Medulla oblongata (tissue), 1 donor: ENCODE data around the gene KIAA0586.
"Not testable (repeated sequence)": the region's sequence is repeated elsewhere in the genome, so short reads cannot be mapped to it uniquely, and the experiment has no call there.

Experiments used
- DNase-seq: peaks from one replicate; pipeline ENCODE4 v3.0.0-alpha.2; 2015; ENCODE audit errors: extremely low spot score

KIAA0586 gene

GRCh38 chr14:58547649-58548048 is 120.1 kb downstream of the KIAA0586 start:
- no peak for DNase-seq

GRCh38 chr14:58549105-58549757 is 121.7 kb downstream of the KIAA0586 start:
- no peak for DNase-seq

GRCh38 chr14:58553959-58554358 is 126.4 kb downstream of the KIAA0586 start:
- no peak for DNase-seq

GRCh38 chr14:58555647-58556046 is 128.1 kb downstream of the KIAA0586 start:
- DNase-seq, result no peak

- DNase-seq, result no peak
Measured at GRCh38 chr14:58557242-58557641, 129.7 kb downstream of the KIAA0586 start.

- no peak for DNase-seq
Measured at GRCh38 chr14:58560208-58560607, 132.7 kb downstream of the KIAA0586 start.

- no peak for DNase-seq
Measured at GRCh38 chr14:58562141-58562540, 134.6 kb downstream of the KIAA0586 start.

GRCh38 chr14:58563978-58564377 is 136.5 kb downstream of the KIAA0586 start:
- DNase-seq, result no peak

GRCh38 chr14:58565832-58566231 is 138.3 kb downstream of the KIAA0586 start:
- no peak for DNase-seq

GRCh38 chr14:58566979-58567378 is 139.5 kb downstream of the KIAA0586 start:
- peak; percentile 13 for DNase-seq

- no peak for DNase-seq
Measured at GRCh38 chr14:58568322-58568721, 140.8 kb downstream of the KIAA0586 start.

- DNase-seq, result no peak
Measured at GRCh38 chr14:58571256-58571655, 143.7 kb downstream of the KIAA0586 start.

GRCh38 chr14:58571769-58572472 is 144.4 kb downstream of the KIAA0586 start:
- no peak for DNase-seq

- DNase-seq, result no peak
Measured at GRCh38 chr14:58572473-58572853, 144.9 kb downstream of the KIAA0586 start.

GRCh38 chr14:58572863-58573262 is 145.3 kb downstream of the KIAA0586 start:
- no peak for DNase-seq

GRCh38 chr14:58574623-58575022 is 147.1 kb downstream of the KIAA0586 start:
- no peak for DNase-seq

GRCh38 chr14:58575956-58576355 is 148.4 kb downstream of the KIAA0586 start:
- no peak for DNase-seq

GRCh38 chr14:58580035-58580434 is 152.5 kb downstream of the KIAA0586 start:
- not testable (repeated sequence) for DNase-seq

- DNase-seq, result not testable (repeated sequence)
Measured at GRCh38 chr14:58581389-58581788, 153.9 kb downstream of the KIAA0586 start.

GRCh38 chr14:58584383-58584782 is 156.9 kb downstream of the KIAA0586 start:
- no peak for DNase-seq

- DNase-seq, result no peak
Measured at GRCh38 chr14:58587271-58587670, 159.8 kb downstream of the KIAA0586 start.

- DNase-seq, result not testable (repeated sequence)
Measured at GRCh38 chr14:58588321-58588720, 160.8 kb downstream of the KIAA0586 start.

- DNase-seq, result no peak
Measured at GRCh38 chr14:58593977-58594376, 166.5 kb downstream of the KIAA0586 start.
